ENCODE results near the gene UPP1. TPM values are rescaled to one million over a fixed set of nuclear protein-coding genes. Genes with fewer than 3 reads are reported as not detected.

UPP1 gene
- 39.8 and 51.6 TPM in 2 replicates for total RNA-seq

GRCh38 chr7:48089046-48090003 lies at the start of gene UPP1:
Gene UPP1 (plus strand): TSS chr7:48089265. CDS start chr7:48094784, 5,519 bp downstream.

Other genes with a start within 250 kb of the UPP1 start
- 6.3 and 8.7 TPM in 2 replicates for gene PKD1L1, start 140.8 kb upstream of the UPP1 start, total RNA-seq
- gene HUS1, start 109.7 kb upstream of the UPP1 start, total RNA-seq, result 13.3 and 31.2 TPM in 2 replicates
- not detected in 2 replicates for gene SUN3, start 60.2 kb upstream of the UPP1 start, total RNA-seq
- gene C7orf57, start 53.7 kb upstream of the UPP1 start, total RNA-seq, result 0.19 TPM in 1 of 2 replicates, not detected in the other
- gene ABCA13, start 82.2 kb downstream of the UPP1 start, total RNA-seq, result under 0.01 TPM in 1 of 2 replicates, not detected in the other

All from bladder microvascular endothelial cell (primary cell).